Pancreas (tissue), 10 donors: Measurements from ENCODE around the gene IGFBP2. TPM values are rescaled to one million over a fixed set of nuclear protein-coding genes. Genes with fewer than 3 reads are reported as not detected.

Experiments used
- ATAC-seq, 4 donors: fragments of 200-7000 bp; cut with Tn5 transposase; one replicate each; pipeline versions ENCODE4 v1.8.0 to v1.9.1; 2020; ENCODE audit warnings: mild to moderate bottlenecking in 4 of 4, moderate library complexity in 4 of 4
- DNase-seq, 6 donors: peaks; one replicate each; pipeline ENCODE4 v3.0.0-alpha.2; 2020
- FAIRE-seq: peaks from 2 replicates; lab custom pipeline; 2012; peaks lifted over from hg19 to GRCh38; lab: Jason Lieb, UNC
- H3K27ac ChIP-seq, 4 donors: fragments of 200-600 bp; sonication (generic); 1 replicate in 3 of 4; 2 replicates in 1 of 4; pipeline versions ENCODE4 v1.5.0 to v1.8.0; 2020
- H3K27me3 ChIP-seq, 4 donors: fragments of 200-600 bp; one replicate each; pipeline ENCODE4 v1.8.0; 2021
- H3K36me3 ChIP-seq, 3 donors: fragments of 200-600 bp; sonication (generic) in 1 of 3; one replicate each; pipeline versions ENCODE4 v1.5.0 to v1.8.0; 2020 to 2021
- H3K4me1 ChIP-seq, 3 donors: fragments of 200-600 bp; one replicate each; pipeline ENCODE4 v1.8.0; 2021
- H3K4me3 ChIP-seq, 4 donors: fragments of 200-600 bp; sonication (generic) in 2 of 4; one replicate each; pipeline versions ENCODE4 v1.5.0 to v1.8.0; 2020 to 2021
- H3K9me3 ChIP-seq, 4 donors: fragments of 200-600 bp; one replicate each; pipeline ENCODE4 v1.8.0; 2021
- CTCF ChIP-seq, 4 donors: fragments of 200-600 bp; sonication (generic) in 3 of 4; IDR thresholded peaks; one replicate each; pipeline versions ENCODE4 v1.5.0 to v1.8.0; 2021; ENCODE audit warnings: antibody characterized with exemption in 4 of 4
- WGBS, 2 donors: extraction: QIAGEN DNeasy Blood & Tissue Kit; methylation state at CpG; one replicate each; pipeline ENCODE4 v1.1.7; 2013; 5-methylcytosine and 5-hydroxymethylcytosine counted together
- intact Hi-C, 3 donors: fragments of 100-400 bp; cut with DNase I; formaldehyde crosslinking; loops; one replicate each; pipeline versions ENCODE4 v1.11.1 to v1.14.2; 2022
- polyA plus RNA-seq, 2 donors: library from polyadenylated mRNA; stranded (reverse); fragments of 200-250 nt; gene quantifications; one replicate each; pipeline ENCODE4 v1.2.3, GENCODE V29; 2013
- total RNA-seq, 6 donors: library from RNA; stranded (reverse); fragmentation: NEBNext Ultra II Directional in 4 of 6; extraction: Animal tissue kit (Norgen Biotek cat#: 25700) in 4 of 6; gene quantifications; one replicate each; pipeline versions ENCODE4 v1.2.1 to v1.2.4, GENCODE V29; 2021 to 2023
- donor health status: healthy with polysubstance abuse.
- donor health status: DM: no; HTN: no; CAD: no; lungs with moderate emphysema.
- donor health status: DM: no; HTN: no; CAD: no.
- donor health status: control.
- donor health status: control.
- donor health status: Bipolar disorder and iron deficiency.
- donor health status: DM: yes; HTN: yes; CAD: no.
- donor health status: DM: no; HTN: no; CAD: no.
- donor health status: DM: no; HTN: no; CAD: no.
- donor health status: DM: yes; HTN: yes; CAD: no.

IGFBP2 gene
- total and polyA plus RNA-seq, 8 donors: 43.1 to 211 (median 123) TPM

GRCh38 chr2:216671081-216671411 is 37.8 kb downstream of the IGFBP2 start:
- 89 to 93% methylated on average over 11 of the region's 11 CpGs for WGBS, 2 donors
- no peak for FAIRE-seq
- Histone ChIP-seq H3K36me3 (no peaks in the 10 kb centered on the region), H3K9me3 (no peaks in the 10 kb centered on the region), H3K4me3 (no peak overlapping the region), H3K27me3 (no peaks in the 10 kb centered on the region), H3K4me1 (no peaks in the 10 kb centered on the region), H3K27ac (no peak overlapping the region)
- no peak for ATAC-seq
- no peak for TF ChIP-seq CTCF (IDR thresholded peaks at IDR 0.05)
- peak in 1 of 6 donors; percentile 41 for DNase-seq
- intact Hi-C loops: no loop called here

GRCh38 chr2:216671791-216672343 is 38.6 kb downstream of the IGFBP2 start:
- no peaks in the 10 kb centered on the region for H3K27me3 ChIP-seq
- DNase-seq (peak in 1 of 6 donors; percentile 36), ATAC-seq (no peak), FAIRE-seq (no peak)
- H3K36me3 ChIP-seq: no peaks in the 10 kb centered on the region
- no peak for TF ChIP-seq CTCF (IDR thresholded peaks at IDR 0.05)
- intact Hi-C loops: no loop called here
- no peaks in the 10 kb centered on the region for H3K9me3 ChIP-seq
- H3K27ac ChIP-seq: no peak overlapping the region
- 81 to 86% methylated on average over 12 of the region's 12 CpGs for WGBS, 2 donors
- H3K4me3 ChIP-seq: no peak overlapping the region
- no peaks in the 10 kb centered on the region for H3K4me1 ChIP-seq

- WGBS, 2 donors: 86% methylated on average over 10 of the region's 10 CpGs
- DNase-seq (no peak), FAIRE-seq (no peak), ATAC-seq (no peak)
- intact Hi-C loops: no loop called here
- H3K27ac ChIP-seq: no peak overlapping the region
- H3K4me3 ChIP-seq: no peak overlapping the region
- H3K9me3 ChIP-seq: no peaks in the 10 kb centered on the region
- no peaks in the 10 kb centered on the region for H3K36me3 ChIP-seq
- TF ChIP-seq CTCF (IDR thresholded peaks at IDR 0.05): no peak
- H3K4me1 ChIP-seq: no peaks in the 10 kb centered on the region
- no peaks in the 10 kb centered on the region for H3K27me3 ChIP-seq
These were observed 39.2 kb downstream of the IGFBP2 start for GRCh38 chr2:216672466-216672865.

- no peak overlapping the region for H3K27ac ChIP-seq
- no peaks in the 10 kb centered on the region for H3K4me1 ChIP-seq
- no peaks in the 10 kb centered on the region for H3K27me3 ChIP-seq
- ATAC-seq: peak in 1 of 4 donors; percentile 15
- TF ChIP-seq CTCF (IDR thresholded peaks at IDR 0.05): no peak
- no peak for DNase-seq
- WGBS, 2 donors: 86 to 90% methylated on average over 7 to 10 of the region's 10 CpGs
- intact Hi-C loops: no loop called here
- no peak for FAIRE-seq
- no peak overlapping the region for H3K4me3 ChIP-seq
- no peaks in the 10 kb centered on the region for H3K36me3 ChIP-seq
- no peaks in the 10 kb centered on the region for H3K9me3 ChIP-seq
These were observed 39.8 kb downstream of the IGFBP2 start for GRCh38 chr2:216673021-216673420.

- Histone ChIP-seq H3K4me1 (no peaks in the 10 kb centered on the region), H3K4me3 (no peak overlapping the region), H3K9me3 (no peaks in the 10 kb centered on the region), H3K27ac (no peak overlapping the region), H3K36me3 (no peaks in the 10 kb centered on the region), H3K27me3 (no peaks in the 10 kb centered on the region)
- intact Hi-C loops: no loop called here
- WGBS, 2 donors: 81 to 82% methylated on average over 9 of the region's 9 CpGs
- ATAC-seq (no peak), FAIRE-seq (no peak), DNase-seq (no peak)
- no peak for TF ChIP-seq CTCF (IDR thresholded peaks at IDR 0.05)
These were observed 40.4 kb downstream of the IGFBP2 start for GRCh38 chr2:216673609-216674008.
